Progenitor cell of endocrine pancreas (in vitro differentiated cells): ENCODE results near the gene MAK. TPM values are rescaled to one million over a fixed set of nuclear protein-coding genes. Genes with fewer than 3 reads are reported as not detected.
"Not testable (repeated sequence)": the region's sequence is repeated elsewhere in the genome, so short reads cannot be mapped to it uniquely, and the experiment has no call there.

Experiments used
- DNase-seq: peaks from one replicate; pipeline ENCODE4 v3.0.0; 2021; ENCODE audit warnings: low spot score; ENCODE audit not compliant: unreplicated experiment
- H3K27ac Mint-ChIP-seq: 2 replicates; pipeline ENCODE4 v1.8.0; 2021; ENCODE audit warnings: mild to moderate bottlenecking, moderate library complexity, mixed read lengths
- H3K27me3 Mint-ChIP-seq: 2 replicates; pipeline ENCODE4 v1.8.0; 2021; ENCODE audit warnings: mixed read lengths
- H3K36me3 Mint-ChIP-seq: 2 replicates; pipeline ENCODE4 v1.8.0; 2022; ENCODE audit warnings: mixed read lengths; ENCODE audit not compliant: insufficient read depth
- H3K4me1 Mint-ChIP-seq: 2 replicates; pipeline ENCODE4 v1.8.0; 2021; ENCODE audit warnings: low read depth, mixed read lengths
- H3K4me3 Mint-ChIP-seq: 2 replicates; pipeline ENCODE4 v1.8.0; 2021; ENCODE audit warnings: low read depth, mild to moderate bottlenecking, moderate library complexity, mixed read lengths
- H3K9me3 Mint-ChIP-seq: 2 replicates; pipeline ENCODE4 v1.8.0; 2021; ENCODE audit warnings: low read depth, mixed read lengths
- total RNA-seq: library from RNA; stranded (reverse); gene quantifications from 2 replicates; pipeline ENCODE4 v1.2.1, GENCODE V29; 2021
- TF ChIP-seq, protein P1 (sequence below): fragments of 200-600 bp; sonication (generic); IDR thresholded peaks from one replicate; pipeline ENCODE4 v1.5.0; 2021; ENCODE audit warnings: antibody characterized with exemption, mild to moderate bottlenecking; ENCODE audit not compliant: unreplicated experiment

MAK gene
- total RNA-seq, 1 donor from 2014 or later, result 1.3 TPM

DNA sequence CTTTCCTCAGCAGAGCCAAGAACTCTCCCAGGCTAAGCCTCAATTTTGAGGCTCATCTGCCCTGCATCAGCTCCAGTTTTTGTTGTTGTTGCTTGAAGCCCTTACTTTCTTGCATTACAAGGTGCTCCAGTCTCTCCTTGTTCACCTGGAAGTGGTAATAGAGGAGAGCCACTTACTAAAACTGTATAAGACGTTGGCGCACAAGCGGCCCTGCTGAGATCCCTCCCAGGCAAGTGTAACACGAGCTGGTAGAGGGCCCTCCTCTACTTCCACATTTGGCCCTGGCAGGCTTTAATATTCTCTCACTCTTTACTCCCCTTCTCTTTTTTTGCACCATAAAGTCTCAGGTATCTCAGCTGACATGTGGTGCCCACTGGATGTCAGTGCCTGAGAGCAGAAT is 24.0 kb upstream of the MAK start:
- H3K4me1 Mint-ChIP-seq, result no peaks in the 10 kb centered on the region
- H3K36me3 Mint-ChIP-seq, result no peaks in the 10 kb centered on the region
- H3K27me3 Mint-ChIP-seq, result no peaks in the 10 kb centered on the region
- DNase-seq, result no peak
- TF ChIP-seq, protein P1, sequence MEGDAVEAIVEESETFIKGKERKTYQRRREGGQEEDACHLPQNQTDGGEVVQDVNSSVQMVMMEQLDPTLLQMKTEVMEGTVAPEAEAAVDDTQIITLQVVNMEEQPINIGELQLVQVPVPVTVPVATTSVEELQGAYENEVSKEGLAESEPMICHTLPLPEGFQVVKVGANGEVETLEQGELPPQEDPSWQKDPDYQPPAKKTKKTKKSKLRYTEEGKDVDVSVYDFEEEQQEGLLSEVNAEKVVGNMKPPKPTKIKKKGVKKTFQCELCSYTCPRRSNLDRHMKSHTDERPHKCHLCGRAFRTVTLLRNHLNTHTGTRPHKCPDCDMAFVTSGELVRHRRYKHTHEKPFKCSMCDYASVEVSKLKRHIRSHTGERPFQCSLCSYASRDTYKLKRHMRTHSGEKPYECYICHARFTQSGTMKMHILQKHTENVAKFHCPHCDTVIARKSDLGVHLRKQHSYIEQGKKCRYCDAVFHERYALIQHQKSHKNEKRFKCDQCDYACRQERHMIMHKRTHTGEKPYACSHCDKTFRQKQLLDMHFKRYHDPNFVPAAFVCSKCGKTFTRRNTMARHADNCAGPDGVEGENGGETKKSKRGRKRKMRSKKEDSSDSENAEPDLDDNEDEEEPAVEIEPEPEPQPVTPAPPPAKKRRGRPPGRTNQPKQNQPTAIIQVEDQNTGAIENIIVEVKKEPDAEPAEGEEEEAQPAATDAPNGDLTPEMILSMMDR, result no peak
- H3K9me3 Mint-ChIP-seq, result no peaks in the 10 kb centered on the region
- no peak overlapping the region for H3K4me3 Mint-ChIP-seq
- no peak overlapping the region for H3K27ac Mint-ChIP-seq

GRCh38 chr6:10861086-10861485 is 22.7 kb upstream of the MAK start:
- no peaks in the 10 kb centered on the region for H3K36me3 Mint-ChIP-seq
- no peaks in the 10 kb centered on the region for H3K27me3 Mint-ChIP-seq
- no peak for DNase-seq
- H3K27ac Mint-ChIP-seq, result no peak overlapping the region
- H3K9me3 Mint-ChIP-seq, result no peaks in the 10 kb centered on the region
- H3K4me3 Mint-ChIP-seq, result no peak overlapping the region
- no peaks in the 10 kb centered on the region for H3K4me1 Mint-ChIP-seq
- TF ChIP-seq, protein P1, result no peak

- no peaks in the 10 kb centered on the region for H3K27me3 Mint-ChIP-seq
- no peak overlapping the region for H3K4me3 Mint-ChIP-seq
- no peaks in the 10 kb centered on the region for H3K4me1 Mint-ChIP-seq
- TF ChIP-seq, protein P1, result no peak
- peaks cover 6% of the 10 kb centered on the region for H3K36me3 Mint-ChIP-seq
- no peak overlapping the region for H3K27ac Mint-ChIP-seq
- peaks cover 17% of the 10 kb centered on the region for H3K9me3 Mint-ChIP-seq
- no peak for DNase-seq
Measured at GRCh38 chr6:10857259-10857658, 18.9 kb upstream of the MAK start.

GRCh38 chr6:10854922-10855632 is 16.7 kb upstream of the MAK start:
- H3K36me3 Mint-ChIP-seq, result peaks cover 6% of the 10 kb centered on the region
- DNase-seq, result no peak
- no peaks in the 10 kb centered on the region for H3K4me1 Mint-ChIP-seq
- H3K27ac Mint-ChIP-seq, result no peak overlapping the region
- H3K4me3 Mint-ChIP-seq, result no peak overlapping the region
- no peaks in the 10 kb centered on the region for H3K27me3 Mint-ChIP-seq
- H3K9me3 Mint-ChIP-seq, result peaks cover 17% of the 10 kb centered on the region
- TF ChIP-seq, protein P1, result no peak

DNA sequence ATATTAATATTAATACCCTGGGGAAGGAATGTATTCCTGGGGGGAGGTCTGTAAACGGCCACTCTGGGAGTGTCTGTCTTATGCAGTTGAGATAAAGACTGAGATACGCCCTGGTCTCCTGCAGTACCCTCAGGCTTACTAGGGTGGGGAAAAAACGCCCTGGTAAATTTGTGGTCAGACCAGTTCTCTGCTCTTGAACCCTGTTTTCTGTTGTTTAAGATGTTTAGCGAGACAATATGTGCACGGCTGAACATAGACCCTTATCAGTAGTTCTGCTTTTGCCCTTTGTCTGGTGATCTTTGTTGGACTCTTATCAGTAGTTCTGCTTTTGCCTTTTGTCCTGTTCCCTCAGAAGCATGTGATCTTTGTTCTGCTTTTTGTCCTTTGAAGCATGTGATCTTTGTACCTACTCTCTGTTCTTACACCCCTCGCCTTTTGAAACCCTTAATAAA is 15.5 kb upstream of the MAK start:
- H3K4me3 Mint-ChIP-seq, H3K27ac Mint-ChIP-seq, H3K36me3 Mint-ChIP-seq, DNase-seq, H3K27me3 Mint-ChIP-seq, H3K4me1 Mint-ChIP-seq: not testable (repeated sequence)
- H3K9me3 Mint-ChIP-seq, result peaks cover 17% of the 10 kb centered on the region

DNA sequence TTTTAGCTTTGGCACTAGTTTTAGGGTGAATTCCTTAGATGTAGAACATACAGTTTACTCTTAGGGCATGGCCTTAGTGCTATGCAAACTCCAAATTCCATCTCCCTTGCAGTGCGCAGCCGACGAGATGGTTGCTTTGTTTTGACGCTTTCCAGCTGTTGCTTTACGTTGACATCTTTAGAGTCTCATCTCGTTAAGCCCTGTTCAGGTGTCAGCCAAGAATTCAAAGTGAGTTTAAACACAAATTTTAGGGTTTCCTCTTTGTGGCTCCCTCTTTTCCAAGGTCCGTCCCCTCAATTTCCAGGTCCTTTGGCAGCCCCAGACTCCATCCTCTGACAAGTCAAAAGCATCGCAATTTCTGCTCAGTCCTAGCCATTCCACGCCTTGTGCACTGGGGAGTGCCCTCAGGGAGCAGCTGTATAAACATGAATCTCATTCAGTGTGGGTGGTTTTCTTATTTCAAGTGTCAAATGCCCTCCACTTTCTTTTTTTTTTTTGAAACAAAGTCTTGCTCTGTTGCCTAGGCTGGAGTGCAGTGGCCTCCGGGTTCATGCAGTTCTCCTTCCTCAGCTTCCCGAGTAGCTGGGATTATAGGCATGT is 14.1 kb upstream of the MAK start:
- Mint-ChIP-seq H3K27ac (no peak overlapping the region), H3K27me3 (no peaks in the 10 kb centered on the region), H3K4me3 (no peak overlapping the region), H3K36me3 (peaks cover 6% of the 10 kb centered on the region), H3K9me3 (peaks cover 17% of the 10 kb centered on the region), H3K4me1 (no peaks in the 10 kb centered on the region)
- no peak for DNase-seq
- TF ChIP-seq, protein P1, result no peak
